Glomerular visceral epithelial cell (primary cell): ENCODE results near the gene VIL1.

ENCODE experiments used
- DNase-seq: peaks from one replicate; pipeline ENCODE4 v3.0.0-alpha.2; 2016; ENCODE audit errors: extremely low spot score

VIL1 gene

DNA sequence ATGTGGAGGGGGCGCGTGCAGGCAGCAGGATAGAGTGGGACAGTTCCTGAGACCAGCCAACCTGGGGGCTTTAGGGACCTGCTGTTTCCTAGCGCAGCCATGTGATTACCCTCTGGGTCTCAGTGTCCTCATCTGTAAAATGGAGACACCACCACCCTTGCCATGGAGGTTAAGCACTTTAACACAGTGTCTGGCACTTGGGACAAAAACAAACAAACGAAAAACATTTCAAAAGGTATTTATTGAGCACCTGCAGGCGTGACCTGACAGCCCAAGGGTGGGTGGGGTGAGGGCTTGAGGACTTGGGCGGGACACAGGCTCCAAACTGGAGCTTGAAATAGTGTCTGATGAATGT is 23.9 kb upstream of the VIL1 start:
- DNase-seq: no peak

DNA sequence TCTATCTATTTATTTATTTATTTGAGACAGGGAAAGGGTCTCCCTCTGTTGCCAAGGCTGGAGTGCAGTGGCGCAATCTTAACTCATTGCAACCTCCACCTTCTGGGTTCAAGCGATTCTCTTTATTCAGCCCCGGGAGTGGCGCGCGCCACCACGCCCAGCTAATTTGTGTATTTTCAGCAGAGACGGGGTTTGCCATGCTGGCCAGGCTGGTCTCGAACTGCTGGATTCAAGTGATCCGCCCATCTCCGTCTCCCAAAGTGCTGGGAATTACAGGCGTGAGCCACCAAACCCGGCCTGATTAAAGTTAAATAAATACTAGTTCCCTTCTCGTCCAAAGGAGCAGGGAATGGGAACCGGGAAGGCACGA is 23.5 kb upstream of the VIL1 start:
- no peak for DNase-seq

DNA sequence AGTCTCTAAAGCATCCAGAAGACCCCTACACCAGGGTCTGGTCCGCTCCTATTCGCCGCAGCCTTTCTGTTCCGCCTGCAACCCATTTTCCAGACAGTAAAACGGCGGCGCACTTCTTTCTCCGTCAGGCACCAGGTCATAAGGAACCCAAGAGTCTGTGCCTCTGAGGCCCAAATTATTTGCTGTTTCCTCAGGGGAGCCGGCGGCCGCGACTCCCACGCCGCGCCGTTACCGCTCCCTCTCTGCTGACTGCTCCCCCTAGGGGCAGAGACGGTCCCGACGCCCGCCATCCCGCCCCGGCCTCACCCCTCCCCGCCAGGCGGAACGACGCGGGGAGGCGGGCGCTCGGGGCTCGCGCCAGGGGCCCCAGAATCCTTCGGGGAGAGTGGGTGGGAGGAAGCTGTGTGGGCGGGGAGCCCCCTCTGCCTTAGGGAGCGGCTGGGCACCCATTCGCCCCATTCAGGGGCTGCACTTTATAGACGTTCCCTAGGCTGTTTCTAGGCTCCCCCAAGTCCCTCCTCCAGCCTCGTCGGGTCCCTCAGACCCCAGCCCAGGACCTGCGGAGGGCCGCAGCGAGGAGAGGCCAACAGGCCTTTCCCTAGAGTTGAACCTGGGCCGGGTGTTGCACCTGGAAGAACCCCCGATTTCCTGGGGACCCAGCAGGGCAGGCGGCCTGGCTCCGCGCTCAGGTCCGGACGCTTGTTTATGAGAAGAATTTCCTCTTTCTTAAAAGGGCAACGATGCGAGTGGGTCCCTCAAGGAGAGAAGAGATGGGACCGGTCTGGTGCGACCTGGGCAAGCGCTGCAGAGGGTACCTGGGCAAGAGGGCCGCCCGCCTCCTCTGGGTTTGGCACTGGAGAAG is 22.9 kb upstream of the VIL1 start:
- DNase-seq: peak; percentile 98

DNA sequence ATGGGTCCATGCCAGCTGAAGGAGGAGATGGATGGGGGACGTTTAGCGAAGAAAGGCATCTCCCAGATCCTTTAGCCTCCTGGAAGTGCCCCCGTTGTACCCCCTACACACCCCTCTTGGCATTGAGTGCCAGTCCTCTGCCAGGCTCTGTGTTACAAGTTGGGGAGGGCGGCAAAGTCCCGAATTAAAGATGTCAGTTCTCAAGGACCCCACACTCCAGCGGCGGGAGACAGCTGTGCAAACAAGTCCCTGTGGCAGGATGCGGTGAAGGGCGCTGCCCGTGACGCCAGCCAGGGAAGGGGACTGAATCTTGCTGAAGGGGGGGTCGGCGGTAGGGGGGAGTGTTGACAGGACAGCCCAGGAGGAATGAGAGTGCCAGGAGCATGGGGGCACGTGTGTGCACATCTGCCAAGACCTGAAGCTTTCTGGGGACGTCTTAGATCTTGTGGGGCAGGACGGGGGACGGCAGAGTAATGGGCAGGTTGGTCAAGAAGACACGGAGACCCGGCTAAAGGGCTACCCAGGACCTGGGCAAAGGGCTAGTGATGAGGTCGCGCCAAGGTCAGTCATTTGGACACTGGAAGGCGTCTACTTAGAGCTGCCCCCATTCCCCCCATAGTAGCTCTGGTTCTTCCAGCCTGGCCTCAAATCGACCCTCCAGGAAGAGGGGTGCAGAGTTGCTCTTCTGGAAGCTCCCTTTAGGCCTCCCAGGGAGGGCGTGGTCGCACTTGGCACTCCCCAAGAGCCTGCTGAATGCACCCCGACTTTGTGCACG is 22.0 kb upstream of the VIL1 start:
- DNase-seq: peak; percentile 81

DNA sequence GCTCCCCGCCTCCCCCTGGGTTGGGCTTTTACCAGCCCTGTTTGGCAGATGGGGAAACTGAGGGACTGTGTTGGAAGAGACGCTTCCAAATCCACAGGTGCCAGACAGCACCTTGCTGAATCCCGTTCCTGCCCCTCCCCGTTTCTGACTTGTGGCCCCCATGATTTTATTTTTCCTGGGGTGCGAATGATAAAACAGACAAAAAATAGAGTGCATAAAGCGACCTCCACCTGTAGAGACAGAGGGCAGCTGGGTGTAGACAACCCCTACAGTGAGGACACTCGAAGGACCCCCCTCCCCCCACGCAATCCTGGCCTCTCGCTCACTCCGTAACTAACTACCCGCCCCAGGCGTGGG is 21.5 kb upstream of the VIL1 start:
- no peak for DNase-seq

DNA sequence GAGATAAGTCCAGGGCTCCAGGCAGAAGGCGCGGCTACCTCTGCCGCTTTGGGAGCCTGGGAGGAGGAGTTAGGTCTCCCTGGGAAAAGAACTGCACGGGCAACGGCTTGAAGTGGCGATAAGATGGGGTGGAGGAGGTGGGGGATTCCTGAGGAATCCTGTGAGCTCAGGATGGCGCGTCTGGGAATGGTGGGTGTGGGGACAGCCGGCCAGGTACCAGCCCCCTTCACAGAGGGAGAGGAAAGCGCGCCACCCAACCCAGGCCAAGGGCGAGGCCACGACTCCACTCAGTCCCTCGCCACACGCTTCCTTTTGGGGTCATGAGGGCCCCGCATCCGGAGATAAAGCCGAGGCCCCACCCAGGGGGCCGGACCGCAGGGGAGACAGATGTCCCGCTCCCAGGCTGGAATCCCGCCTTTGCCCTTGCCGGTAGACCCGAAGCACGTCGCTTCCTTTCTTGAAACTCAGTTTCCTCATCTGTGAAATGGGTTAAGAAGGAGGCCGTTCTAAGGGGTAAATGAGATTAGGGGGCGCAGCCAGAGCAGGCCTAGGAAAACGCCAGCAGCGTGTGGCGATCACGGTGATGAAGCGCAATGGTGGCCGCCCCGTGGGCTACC is 21.0 kb upstream of the VIL1 start:
- DNase-seq: peak; percentile 62

DNA sequence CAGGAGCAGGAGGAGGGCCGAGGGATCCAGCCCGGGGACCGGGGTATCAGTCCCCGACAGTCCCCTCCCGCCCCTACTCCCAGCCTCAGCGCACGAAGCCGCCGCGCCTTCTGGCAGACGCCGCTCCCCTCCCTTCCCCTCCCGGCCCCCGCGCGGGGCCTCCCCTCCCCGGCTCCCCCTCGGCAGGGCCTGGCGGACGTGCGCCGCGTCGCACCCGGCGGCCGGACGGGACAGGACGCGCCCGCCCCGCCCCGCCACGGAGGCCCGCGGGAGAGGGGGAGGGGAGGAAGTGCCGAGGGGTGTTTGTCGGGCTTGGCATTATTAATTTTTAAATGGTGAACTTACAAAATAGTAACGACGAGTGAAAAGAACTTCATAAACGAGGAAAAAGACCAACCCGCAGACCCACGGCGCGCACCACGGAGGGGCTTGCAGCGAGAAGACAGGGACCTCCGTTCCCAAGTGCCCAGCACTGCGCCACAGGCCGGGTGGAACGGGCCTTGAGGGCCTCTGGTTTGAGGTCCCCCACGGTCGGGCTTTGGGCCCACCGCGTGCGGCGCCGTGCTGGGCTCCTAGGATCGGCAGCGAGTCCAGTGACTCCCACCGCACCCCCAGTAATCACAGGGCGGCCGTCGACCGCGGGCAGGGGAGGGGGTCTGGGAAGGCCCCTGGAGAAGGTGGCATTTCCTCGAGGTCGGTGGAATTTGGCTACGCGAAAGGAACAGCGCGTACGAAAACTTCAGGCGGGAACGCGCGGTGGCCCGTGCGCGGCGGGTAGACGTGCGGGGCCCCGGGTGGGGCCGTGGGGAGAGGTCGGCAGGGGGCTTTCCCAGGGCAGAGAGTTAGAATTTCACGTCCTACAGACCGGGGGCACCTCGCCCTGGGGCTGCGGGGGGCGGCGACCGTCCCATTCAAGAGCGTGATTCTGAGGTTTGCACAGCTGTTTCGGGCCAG is 20.2 kb upstream of the VIL1 start:
- peak; percentile 13 for DNase-seq

DNA sequence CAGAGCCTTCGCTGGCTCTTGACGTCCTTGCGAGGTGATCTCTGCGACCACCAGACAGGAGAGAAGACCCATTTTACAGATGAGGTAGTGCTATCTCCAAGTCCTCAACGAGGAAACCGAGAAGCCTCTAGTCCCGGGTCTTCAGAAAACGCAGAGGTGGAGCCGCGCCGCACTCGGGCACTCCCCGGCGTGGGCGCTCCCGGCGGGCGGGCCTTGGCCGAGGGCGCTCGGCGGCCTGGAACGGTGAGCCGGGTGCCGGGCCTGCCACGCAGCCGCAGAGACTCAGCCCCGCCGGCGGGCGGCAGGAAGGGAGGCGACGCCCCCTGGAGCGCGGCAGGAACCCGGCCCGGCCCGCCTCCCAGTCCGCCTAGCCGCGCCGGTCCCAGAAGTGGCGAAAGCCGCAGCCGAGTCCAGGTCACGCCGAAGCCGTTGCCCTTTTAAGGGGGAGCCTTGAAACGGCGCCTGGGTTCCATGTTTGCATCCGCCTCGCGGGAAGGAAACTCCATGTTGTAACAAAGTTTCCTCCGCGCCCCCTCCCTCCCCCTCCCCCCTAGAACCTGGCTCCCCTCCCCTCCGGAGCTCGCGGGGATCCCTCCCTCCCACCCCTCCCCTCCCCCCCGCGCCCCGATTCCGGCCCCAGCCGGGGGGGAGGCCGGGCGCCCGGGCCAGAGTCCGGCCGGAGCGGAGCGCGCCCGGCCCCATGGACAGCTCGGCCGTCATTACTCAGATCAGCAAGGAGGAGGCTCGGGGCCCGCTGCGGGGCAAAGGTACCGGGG is 19.3 kb upstream of the VIL1 start, which contains the start of gene CTDSP1:
Gene CTDSP1 (plus strand): TSS at position 478 of the 776 bp plus-strand sequence. CDS start 223 bp downstream, at position 701.
- peak; percentile 98 for DNase-seq

DNA sequence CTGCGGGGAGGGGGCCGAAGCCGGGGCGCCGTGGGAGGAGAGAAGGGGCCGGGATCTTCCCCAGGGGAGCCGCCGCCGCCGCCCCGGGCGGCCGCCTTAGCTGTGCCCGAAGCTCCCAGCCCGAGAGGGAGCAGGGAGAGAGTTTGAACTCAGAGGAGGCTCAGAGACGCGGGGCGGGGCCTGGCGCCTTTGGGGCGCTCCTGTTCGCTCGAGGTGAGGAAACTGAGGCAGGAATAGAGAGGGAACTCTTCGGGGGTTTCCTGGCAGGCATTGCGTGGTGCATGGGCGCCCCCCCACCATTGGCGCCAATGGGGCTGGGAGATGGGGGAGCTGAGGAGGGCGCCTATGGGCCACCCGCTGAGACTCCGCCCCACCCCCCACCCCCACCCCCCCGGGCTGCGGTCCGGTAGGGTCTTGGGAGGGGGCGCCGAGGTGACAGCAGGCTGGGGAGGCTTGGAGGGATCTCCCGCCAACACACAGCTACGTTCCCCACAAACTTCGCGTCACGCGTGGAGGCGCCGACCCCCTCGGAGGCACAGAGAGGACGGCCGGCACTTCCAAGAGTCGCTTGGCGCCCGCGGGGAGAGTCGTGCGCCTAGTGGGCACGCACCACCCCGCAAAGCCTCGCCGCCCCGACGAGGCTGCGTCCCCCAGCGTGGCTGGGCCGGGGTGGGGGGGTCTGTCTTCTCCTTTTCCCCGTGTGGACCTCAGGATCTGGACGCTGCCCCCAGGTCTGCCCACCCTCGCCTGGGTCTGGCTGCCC is 18.6 kb upstream of the VIL1 start:
- DNase-seq: peak; percentile 29

DNA sequence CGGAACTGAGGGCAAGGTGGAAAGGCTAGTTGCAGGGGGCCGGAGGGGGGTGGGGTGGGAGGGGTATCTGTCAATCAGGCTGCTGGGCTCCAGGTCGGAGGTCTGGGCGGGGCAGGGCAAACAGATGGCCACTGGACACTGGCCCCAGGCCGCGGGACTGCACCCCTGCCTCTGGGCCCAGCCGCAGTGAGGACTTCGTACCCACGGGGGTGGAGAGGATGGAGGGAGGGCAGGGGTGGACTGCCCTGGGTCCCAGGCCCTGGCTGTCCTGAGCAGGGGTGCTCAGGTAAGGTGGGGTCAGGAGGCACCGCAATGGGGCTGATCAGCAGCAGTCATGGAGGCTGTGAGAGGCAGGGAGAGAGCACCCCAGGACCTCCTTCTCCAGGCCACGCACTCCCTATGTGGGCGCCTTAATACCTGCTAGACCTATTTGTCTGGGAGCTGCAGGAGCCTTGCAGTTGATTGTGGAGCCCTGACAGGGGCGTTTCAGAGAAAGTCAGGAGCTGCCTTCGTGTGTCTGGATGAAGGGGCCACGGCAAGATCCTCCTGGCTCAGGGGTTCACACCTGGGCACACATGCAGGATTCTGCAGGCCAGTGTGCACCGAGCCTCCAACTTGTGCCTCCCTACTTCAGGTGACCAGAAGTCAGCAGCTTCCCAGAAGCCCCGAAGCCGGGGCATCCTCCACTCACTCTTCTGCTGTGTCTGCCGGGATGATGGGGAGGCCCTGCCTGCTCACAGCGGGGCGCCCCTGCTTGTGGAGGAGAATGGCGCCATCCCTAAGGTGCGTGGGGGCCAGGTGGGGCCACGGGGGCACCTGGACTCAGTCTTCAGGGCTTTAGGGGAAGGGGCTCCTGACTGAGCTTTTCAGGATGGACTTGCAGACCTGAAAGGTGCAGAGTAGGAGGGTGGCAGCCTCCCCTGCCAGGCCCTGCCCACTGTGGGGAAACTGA is 17.7 kb upstream of the VIL1 start:
- DNase-seq: peak; percentile 17

DNA sequence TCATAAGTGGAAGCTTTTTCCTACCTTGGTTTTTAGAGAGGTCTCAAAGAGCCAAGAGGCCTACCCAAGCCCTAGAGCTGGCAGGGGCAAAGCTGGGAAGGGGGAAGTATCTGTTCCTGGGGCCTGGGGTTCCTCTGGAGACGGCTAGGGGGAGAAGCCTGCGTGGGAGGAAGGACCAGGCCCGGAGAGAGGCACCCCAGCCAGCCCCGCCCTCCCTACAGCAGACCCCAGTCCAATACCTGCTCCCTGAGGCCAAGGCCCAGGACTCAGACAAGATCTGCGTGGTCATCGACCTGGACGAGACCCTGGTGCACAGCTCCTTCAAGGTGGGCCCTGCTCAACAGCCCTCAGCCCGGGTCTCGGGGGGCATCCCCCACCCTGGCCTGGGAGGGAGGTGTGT is 17.0 kb upstream of the VIL1 start:
- no peak for DNase-seq

DNA sequence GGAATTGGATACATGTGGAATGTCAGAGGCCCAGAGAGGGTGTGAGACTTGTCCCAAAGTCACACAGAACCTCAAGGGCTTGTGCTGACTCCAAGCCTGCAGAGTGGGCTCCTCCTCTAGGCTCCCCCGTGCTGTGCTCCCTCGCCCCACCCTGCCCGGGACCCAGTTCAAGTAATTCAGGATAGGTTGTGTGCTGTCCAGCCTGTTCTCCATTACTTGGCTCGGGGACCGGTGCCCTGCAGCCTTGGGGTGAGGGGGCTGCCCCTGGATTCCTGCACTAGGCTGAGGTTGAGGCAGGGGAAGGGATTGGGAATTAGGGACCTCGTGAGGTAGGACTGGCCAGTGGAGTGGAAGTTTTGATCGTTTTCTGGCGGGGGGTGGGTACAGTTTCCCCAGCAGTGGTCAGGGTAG is 16.4 kb upstream of the VIL1 start:
- DNase-seq: no peak

DNA sequence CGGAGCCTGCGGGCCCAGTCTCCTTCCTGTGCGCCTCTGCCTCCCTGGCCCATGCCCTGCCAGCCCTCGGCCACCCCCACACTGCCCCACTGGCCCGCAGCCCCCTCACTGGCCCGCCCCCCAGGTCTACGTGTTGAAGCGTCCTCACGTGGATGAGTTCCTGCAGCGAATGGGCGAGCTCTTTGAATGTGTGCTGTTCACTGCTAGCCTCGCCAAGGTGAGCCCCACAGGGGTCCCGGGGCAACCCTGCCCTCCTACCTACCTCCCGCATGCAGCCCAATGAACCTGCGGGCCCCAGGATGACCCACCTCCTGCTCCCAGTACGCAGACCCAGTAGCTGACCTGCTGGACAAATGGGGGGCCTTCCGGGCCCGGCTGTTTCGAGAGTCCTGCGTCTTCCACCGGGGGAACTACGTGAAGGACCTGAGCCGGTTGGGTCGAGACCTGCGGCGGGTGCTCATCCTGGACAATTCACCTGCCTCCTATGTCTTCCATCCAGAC is 16.0 kb upstream of the VIL1 start:
- no peak for DNase-seq

DNA sequence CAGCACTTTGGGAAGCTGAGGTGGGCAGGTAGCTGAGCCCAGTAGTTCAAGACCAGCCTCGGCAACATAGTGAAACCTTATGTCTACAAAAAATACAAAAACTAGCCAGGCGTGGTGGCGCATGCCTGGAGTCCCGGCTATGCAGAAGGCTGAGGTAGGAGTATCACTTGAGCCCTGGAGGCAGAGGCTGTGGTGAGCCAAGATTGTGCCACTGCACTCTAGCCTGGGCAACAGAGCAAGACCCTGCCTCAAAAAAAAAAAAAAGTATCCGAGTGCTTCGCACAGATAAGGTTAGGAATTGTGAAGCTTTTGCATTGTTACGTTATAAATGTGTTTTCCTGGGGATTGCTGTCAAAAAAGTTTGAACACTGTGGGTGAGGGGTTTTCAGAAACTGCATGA is 15.1 kb upstream of the VIL1 start:
- no peak for DNase-seq

DNA sequence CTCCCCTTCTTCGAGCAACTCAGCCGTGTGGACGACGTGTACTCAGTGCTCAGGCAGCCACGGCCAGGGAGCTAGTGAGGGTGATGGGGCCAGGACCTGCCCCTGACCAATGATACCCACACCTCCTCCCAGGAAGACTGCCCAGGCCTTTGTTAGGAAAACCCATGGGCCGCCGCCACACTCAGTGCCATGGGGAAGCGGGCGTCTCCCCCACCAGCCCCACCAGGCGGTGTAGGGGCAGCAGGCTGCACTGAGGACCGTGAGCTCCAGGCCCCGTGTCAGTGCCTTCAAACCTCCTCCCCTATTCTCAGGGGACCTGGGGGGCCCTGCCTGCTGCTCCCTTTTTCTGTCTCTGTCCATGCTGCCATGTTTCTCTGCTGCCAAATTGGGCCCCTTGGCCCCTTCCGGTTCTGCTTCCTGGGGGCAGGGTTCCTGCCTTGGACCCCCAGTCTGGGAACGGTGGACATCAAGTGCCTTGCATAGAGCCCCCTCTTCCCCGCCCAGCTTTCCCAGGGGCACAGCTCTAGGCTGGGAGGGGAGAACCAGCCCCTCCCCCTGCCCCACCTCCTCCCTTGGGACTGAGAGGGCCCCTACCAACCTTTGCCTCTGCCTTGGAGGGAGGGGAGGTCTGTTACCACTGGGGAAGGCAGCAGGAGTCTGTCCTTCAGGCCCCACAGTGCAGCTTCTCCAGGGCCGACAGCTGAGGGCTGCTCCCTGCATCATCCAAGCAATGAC is 14.4 kb upstream of the VIL1 start:
- DNase-seq: no peak

DNA sequence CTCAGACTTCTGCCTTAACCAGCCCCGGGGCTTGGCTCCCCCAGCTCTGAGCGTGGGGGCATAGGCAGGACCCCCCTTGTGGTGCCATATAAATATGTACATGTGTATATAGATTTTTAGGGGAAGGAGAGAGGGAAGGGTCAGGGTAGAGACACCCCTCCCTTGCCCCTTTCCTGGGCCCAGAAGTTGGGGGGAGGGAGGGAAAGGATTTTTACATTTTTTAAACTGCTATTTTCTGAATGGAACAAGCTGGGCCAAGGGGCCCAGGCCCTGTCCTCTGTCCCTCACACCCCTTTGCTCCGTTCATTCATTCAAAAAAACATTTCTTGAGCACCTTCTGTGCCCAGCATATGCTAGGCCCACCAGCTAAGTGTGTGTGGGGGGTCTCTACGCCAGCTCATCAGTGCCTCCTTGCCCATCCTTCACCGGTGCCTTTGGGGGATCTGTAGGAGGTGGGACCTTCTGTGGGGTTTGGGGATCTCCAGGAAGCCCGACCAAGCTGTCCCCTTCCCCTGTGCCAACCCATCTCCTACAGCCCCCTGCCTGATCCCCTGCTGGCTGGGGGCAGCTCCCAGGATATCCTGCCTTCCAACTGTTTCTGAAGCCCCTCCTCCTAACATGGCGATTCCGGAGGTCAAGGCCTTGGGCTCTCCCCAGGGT is 13.7 kb upstream of the VIL1 start:
- no peak for DNase-seq

DNA sequence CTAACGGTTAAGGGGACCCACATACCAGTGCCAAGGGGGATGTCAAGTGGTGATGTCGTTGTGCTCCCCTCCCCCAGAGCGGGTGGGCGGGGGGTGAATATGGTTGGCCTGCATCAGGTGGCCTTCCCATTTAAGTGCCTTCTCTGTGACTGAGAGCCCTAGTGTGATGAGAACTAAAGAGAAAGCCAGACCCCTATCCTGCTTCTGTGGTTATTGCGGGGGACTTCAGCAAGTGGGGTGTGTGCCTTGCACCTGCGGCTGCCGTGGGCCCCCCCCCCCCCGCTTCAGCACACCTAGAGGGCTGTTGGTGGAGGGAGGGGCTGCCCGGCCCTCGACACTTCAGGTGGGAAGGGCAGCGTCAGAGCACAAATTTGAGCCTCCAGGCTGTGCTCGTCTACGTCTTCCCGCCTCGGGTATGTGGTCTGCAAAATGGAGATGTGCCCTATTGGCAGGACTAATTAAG is 13.1 kb upstream of the VIL1 start:
- no peak for DNase-seq
